Measurements from ENCODE around the gene USP48. TPM values are rescaled to one million over a fixed set of nuclear protein-coding genes. Genes with fewer than 3 reads are reported as not detected.
"Not testable (repeated sequence)": the region's sequence is repeated elsewhere in the genome, so short reads cannot be mapped to it uniquely, and the experiment has no call there.

The USP48 gene
- total RNA-seq, 4 donors from 2014 or later, result 11.5 to 24.4 (median 14.5) TPM

- H3K27me3 ChIP-seq, result no peaks in the 10 kb centered on the region
- DNase-seq (no peak), ATAC-seq (no peak)
- intact Hi-C loops (cut with DNase I; ENCODE audit: low total_unique reads), result no loop called here
- no peaks in the 10 kb centered on the region for H3K36me3 ChIP-seq
- H3K27ac ChIP-seq, result no peak overlapping the region
- in situ Hi-C loops (cut with MboI; ENCODE audit: low sequenced_read_pairs in 4 of 4), result no loop called here
- peaks cover 14 to 19% of the 10 kb centered on the region in 2 donors for H3K4me1 ChIP-seq
- no peaks in the 10 kb centered on the region for H3K9me3 ChIP-seq
- H3K4me3 ChIP-seq, result no peak overlapping the region
- no peak for TF ChIP-seq CTCF (IDR thresholded peaks at IDR 0.05 in 4 of 5, conservative IDR thresholded peaks at IDR 0.05 in 1 of 5)
- TF ChIP-seq POLR2A (IDR thresholded peaks at IDR 0.05), result no peak
Observed at GRCh38 chr1:21778405-21778727, 4.6 kb downstream of the USP48 start.

- intact Hi-C loops (cut with DNase I; ENCODE audit: low total_unique reads); H3K4me3 ChIP-seq; in situ Hi-C loops (cut with MboI; ENCODE audit: low sequenced_read_pairs in 4 of 4); H3K9me3 ChIP-seq; ATAC-seq; H3K36me3 ChIP-seq; H3K27me3 ChIP-seq; H3K27ac ChIP-seq; DNase-seq: not testable (repeated sequence)
- H3K4me1 ChIP-seq, result peaks cover 13 to 17% of the 10 kb centered on the region in 2 donors
Observed at GRCh38 chr1:21776925-21777324, 6.0 kb downstream of the USP48 start.

GRCh38 chr1:21775985-21776562 lies 6.9 kb downstream of the USP48 start:
- no peak overlapping the region for H3K4me3 ChIP-seq
- no peak overlapping the region for H3K27ac ChIP-seq
- no peaks in the 10 kb centered on the region for H3K9me3 ChIP-seq
- peaks cover 5 to 9% of the 10 kb centered on the region in 2 donors for H3K4me1 ChIP-seq
- no peaks in the 10 kb centered on the region for H3K36me3 ChIP-seq
- ATAC-seq, result no peak
- TF ChIP-seq CTCF (IDR thresholded peaks at IDR 0.05 in 4 of 5, conservative IDR thresholded peaks at IDR 0.05 in 1 of 5) (no peak), POLR2A (IDR thresholded peaks at IDR 0.05) (no peak)
- intact Hi-C loops (cut with DNase I; ENCODE audit: low total_unique reads), result no loop called here
- no peaks in the 10 kb centered on the region for H3K27me3 ChIP-seq
- DNase-seq, result no peak
- in situ Hi-C loops (cut with MboI; ENCODE audit: low sequenced_read_pairs in 4 of 4), result no loop called here

- no peak for DNase-seq
- H3K4me1 ChIP-seq, result peaks cover 4 to 5% of the 10 kb centered on the region in 2 donors
- H3K4me3 ChIP-seq, result no peak overlapping the region
- H3K9me3 ChIP-seq, result no peaks in the 10 kb centered on the region
- intact Hi-C loops (cut with DNase I; ENCODE audit: low total_unique reads) (no loop called here), in situ Hi-C loops (cut with MboI; ENCODE audit: low sequenced_read_pairs in 4 of 4) (no loop called here)
- TF ChIP-seq CTCF (IDR thresholded peaks at IDR 0.05 in 4 of 5, conservative IDR thresholded peaks at IDR 0.05 in 1 of 5), result no peak
- no peak for TF ChIP-seq POLR2A (IDR thresholded peaks at IDR 0.05)
- no peak for ATAC-seq
- no peaks in the 10 kb centered on the region for H3K27me3 ChIP-seq
- no peak overlapping the region for H3K27ac ChIP-seq
- H3K36me3 ChIP-seq, result no peaks in the 10 kb centered on the region
Observed at GRCh38 chr1:21775550-21775914, 7.4 kb downstream of the USP48 start.

DNA sequence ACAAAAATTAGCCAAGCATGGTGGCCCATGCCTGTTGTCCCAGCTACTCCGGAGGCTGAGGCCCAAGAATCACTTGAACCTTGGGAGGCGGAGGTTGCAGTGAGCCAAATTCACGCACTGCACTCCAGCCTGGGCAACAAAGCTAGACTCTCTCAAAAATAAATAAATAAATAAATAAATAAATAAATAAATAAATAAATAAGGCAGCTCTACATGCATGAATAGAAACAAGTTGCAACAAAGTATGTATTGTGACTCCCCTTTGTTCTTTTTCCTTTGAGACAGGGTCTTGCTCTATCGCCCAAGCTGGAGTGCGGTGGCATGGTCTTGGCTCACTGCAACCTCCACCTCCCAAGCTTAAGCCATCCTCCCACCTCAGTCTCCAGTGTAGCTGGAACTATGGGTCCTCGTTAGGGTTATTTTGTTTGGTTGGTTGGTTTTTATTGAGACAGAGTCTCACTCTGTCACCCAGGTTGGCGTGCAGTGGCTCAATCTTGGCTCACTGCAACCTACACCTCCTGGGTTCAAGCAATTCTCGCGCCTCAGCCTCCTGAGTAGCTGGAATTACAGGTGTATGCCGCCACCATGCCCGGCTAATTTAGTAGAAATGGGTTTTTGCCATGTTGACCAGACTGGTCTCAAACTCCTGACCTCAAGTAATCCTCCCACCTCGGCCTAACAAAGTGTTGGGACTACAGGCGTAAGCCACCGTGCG lies 8.0 kb downstream of the USP48 start:
- TF ChIP-seq CTCF (IDR thresholded peaks at IDR 0.05 in 4 of 5, conservative IDR thresholded peaks at IDR 0.05 in 1 of 5), result no peak
- TF ChIP-seq POLR2A (IDR thresholded peaks at IDR 0.05), result no peak
- ATAC-seq (no peak), DNase-seq (no peak)
- Histone ChIP-seq H3K9me3 (no peaks in the 10 kb centered on the region), H3K27me3 (no peaks in the 10 kb centered on the region), H3K27ac (no peak overlapping the region), H3K4me1 (peaks cover 0 to 5% of the 10 kb centered on the region in 2 donors), H3K4me3 (no peak overlapping the region), H3K36me3 (no peaks in the 10 kb centered on the region)
- in situ Hi-C loops (cut with MboI; ENCODE audit: low sequenced_read_pairs in 4 of 4), result loop anchor here in 1 of 4 donors (25.0 kb wide), 1 partner anchor 187 kb away; no protein-coding TSS in a partner anchor
- intact Hi-C loops (cut with DNase I; ENCODE audit: low total_unique reads), result no loop called here

All from gastrocnemius medialis (tissue), 4 donors.